Measurements from ENCODE around the gene SPEF1. TPM values are rescaled to one million over a fixed set of nuclear protein-coding genes. Genes with fewer than 3 reads are reported as not detected.

SPEF1 gene
- total and polyA plus RNA-seq, 2 of the 13 experiments (the other 11 are each of a cell fraction or from before 2014, with no cell fraction given): 0.11 to 0.27 TPM

DNA sequence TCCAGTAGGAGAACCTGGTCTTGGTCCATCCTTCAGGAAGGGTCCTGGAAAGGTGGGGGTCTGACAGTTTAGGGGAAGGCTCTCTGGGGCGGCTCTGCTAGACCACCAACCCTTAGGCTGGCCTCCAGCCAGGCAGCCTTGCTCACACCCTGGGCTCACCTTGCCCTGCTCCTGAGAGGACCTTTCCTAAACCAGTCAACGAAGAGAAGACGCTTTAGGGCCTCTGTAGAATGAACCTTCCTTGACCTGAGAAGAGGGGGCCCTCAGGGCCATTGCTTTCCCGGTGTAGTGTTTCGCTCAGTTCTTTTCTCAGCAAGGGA, 15.9 kb upstream of the SPEF1 start (continued):
- no peak for TF ChIP-seq PAF1 (CRISPR knock-in tag; IDR thresholded peaks at IDR 0.05)
- TF ChIP-seq, protein P1, sequence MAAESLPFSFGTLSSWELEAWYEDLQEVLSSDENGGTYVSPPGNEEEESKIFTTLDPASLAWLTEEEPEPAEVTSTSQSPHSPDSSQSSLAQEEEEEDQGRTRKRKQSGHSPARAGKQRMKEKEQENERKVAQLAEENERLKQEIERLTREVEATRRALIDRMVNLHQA (CRISPR knock-in tag; IDR thresholded peaks at IDR 0.05): no peak
- TF ChIP-seq, protein P2, sequence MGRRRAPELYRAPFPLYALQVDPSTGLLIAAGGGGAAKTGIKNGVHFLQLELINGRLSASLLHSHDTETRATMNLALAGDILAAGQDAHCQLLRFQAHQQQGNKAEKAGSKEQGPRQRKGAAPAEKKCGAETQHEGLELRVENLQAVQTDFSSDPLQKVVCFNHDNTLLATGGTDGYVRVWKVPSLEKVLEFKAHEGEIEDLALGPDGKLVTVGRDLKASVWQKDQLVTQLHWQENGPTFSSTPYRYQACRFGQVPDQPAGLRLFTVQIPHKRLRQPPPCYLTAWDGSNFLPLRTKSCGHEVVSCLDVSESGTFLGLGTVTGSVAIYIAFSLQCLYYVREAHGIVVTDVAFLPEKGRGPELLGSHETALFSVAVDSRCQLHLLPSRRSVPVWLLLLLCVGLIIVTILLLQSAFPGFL (CRISPR knock-in tag; IDR thresholded peaks at IDR 0.05): no peak
- TF ChIP-seq, protein P3, sequence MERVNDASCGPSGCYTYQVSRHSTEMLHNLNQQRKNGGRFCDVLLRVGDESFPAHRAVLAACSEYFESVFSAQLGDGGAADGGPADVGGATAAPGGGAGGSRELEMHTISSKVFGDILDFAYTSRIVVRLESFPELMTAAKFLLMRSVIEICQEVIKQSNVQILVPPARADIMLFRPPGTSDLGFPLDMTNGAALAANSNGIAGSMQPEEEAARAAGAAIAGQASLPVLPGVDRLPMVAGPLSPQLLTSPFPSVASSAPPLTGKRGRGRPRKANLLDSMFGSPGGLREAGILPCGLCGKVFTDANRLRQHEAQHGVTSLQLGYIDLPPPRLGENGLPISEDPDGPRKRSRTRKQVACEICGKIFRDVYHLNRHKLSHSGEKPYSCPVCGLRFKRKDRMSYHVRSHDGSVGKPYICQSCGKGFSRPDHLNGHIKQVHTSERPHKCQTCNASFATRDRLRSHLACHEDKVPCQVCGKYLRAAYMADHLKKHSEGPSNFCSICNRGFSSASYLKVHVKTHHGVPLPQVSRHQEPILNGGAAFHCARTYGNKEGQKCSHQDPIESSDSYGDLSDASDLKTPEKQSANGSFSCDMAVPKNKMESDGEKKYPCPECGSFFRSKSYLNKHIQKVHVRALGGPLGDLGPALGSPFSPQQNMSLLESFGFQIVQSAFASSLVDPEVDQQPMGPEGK (CRISPR knock-in tag; IDR thresholded peaks at IDR 0.05): no peak
- TF ChIP-seq JUN (CRISPR knock-in tag; IDR thresholded peaks at IDR 0.05): no peak
- no peak for TF ChIP-seq ZFX (CRISPR knock-in tag; IDR thresholded peaks at IDR 0.05; ENCODE audit: low read depth)
- no peak for TF ChIP-seq RFXANK (CRISPR knock-in tag; IDR thresholded peaks at IDR 0.05)
- TF ChIP-seq STAT5B (CRISPR knock-in tag; IDR thresholded peaks at IDR 0.05): no peak
- no peak for TF ChIP-seq POLR2AphosphoS2 (IDR thresholded peaks at IDR 0.05; ENCODE audit: low read depth, low read length)
- TF ChIP-seq TAF15 (IDR thresholded peaks at IDR 0.05; ENCODE audit: low read depth, low read length, poor library complexity, severe bottlenecking): no peak
- TF ChIP-seq XRCC5 (optimal IDR thresholded peaks at IDR 0.05; ENCODE audit: low read length): no peak
- TF ChIP-seq, protein P4, sequence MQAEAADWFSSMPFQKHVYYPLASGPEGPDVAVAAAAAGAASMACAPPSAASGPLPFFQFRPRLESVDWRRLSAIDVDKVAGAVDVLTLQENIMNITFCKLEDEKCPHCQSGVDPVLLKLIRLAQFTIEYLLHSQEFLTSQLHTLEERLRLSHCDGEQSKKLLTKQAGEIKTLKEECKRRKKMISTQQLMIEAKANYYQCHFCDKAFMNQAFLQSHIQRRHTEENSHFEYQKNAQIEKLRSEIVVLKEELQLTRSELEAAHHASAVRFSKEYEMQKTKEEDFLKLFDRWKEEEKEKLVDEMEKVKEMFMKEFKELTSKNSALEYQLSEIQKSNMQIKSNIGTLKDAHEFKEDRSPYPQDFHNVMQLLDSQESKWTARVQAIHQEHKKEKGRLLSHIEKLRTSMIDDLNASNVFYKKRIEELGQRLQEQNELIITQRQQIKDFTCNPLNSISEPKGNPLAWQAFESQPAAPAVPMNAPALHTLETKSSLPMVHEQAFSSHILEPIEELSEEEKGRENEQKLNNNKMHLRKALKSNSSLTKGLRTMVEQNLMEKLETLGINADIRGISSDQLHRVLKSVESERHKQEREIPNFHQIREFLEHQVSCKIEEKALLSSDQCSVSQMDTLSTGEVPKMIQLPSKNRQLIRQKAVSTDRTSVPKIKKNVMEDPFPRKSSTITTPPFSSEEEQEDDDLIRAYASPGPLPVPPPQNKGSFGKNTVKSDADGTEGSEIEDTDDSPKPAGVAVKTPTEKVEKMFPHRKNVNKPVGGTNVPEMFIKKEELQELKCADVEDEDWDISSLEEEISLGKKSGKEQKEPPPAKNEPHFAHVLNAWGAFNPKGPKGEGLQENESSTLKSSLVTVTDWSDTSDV (CRISPR knock-in tag; IDR thresholded peaks at IDR 0.05): no peak
- TF ChIP-seq, protein P5, sequence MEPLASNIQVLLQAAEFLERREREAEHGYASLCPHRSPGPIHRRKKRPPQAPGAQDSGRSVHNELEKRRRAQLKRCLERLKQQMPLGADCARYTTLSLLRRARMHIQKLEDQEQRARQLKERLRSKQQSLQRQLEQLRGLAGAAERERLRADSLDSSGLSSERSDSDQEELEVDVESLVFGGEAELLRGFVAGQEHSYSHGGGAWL (CRISPR knock-in tag; IDR thresholded peaks at IDR 0.05): no peak
- TF ChIP-seq ZNF556 (CRISPR knock-in tag; IDR thresholded peaks at IDR 0.05; ENCODE audit: borderline replicate concordance): no peak
- TF ChIP-seq, protein P6, sequence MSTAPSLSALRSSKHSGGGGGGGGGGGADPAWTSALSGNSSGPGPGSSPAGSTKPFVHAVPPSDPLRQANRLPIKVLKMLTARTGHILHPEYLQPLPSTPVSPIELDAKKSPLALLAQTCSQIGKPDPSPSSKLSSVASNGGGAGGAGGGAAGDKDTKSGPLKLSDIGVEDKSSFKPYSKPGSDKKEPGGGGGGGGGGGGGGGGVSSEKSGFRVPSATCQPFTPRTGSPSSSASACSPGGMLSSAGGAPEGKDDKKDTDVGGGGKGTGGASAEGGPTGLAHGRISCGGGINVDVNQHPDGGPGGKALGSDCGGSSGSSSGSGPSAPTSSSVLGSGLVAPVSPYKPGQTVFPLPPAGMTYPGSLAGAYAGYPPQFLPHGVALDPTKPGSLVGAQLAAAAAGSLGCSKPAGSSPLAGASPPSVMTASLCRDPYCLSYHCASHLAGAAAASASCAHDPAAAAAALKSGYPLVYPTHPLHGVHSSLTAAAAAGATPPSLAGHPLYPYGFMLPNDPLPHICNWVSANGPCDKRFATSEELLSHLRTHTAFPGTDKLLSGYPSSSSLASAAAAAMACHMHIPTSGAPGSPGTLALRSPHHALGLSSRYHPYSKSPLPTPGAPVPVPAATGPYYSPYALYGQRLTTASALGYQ (CRISPR knock-in tag; IDR thresholded peaks at IDR 0.05): no peak
- 0 out of 2 replicates have a peak, but pooled peaks have one; percentile 61 for TF ChIP-seq ZMAT3 (CRISPR knock-in tag; conservative IDR thresholded peaks at IDR 0.05)
